Activated effector memory CD4-positive, alpha-beta T cell treated with Interleukin-2 at 50 U/mL for 16 hours (primary cell): ENCODE data around the gene INHBE.
A peak's percentile ranks its signal among the peaks of the same experiment; 100 is the strongest.
"Not testable (repeated sequence)": the region's sequence is repeated elsewhere in the genome, so short reads cannot be mapped to it uniquely, and the experiment has no call there.

ENCODE experiments used
- DNase-seq: peaks from one replicate; pipeline ENCODE4 v3.0.0-alpha.2; 2020

The INHBE gene, protein sequence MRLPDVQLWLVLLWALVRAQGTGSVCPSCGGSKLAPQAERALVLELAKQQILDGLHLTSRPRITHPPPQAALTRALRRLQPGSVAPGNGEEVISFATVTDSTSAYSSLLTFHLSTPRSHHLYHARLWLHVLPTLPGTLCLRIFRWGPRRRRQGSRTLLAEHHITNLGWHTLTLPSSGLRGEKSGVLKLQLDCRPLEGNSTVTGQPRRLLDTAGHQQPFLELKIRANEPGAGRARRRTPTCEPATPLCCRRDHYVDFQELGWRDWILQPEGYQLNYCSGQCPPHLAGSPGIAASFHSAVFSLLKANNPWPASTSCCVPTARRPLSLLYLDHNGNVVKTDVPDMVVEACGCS

GRCh38 chr12:57454566-57455373, at the start of gene INHBE:
Gene INHBE (plus strand): TSS chr12:57455307. CDS start chr12:57455537, 230 bp downstream.
- DNase-seq = no peak

DNA sequence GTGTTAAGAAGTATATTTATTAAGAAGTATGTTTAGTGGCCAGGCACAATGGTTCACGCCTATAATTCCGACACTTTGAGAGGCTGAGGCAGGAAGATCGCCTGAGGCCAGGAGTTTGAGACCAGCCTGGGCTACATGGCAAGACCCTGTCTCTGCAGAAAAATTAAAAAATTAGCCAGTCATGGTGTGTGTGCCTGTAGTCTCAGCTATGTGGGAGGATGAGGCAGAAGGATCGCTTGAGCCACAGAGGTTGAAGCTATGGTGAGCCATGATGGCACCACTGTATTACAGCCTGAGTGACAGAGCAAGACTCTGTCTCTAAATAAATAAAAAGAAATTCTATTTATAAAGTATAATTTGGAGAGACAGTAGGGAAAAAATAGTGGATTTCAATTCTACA, 44.6 kb upstream of the INHBE start:
- DNase-seq = no peak

- DNase-seq = not testable (repeated sequence)
These were observed 40.9 kb upstream of the INHBE start for GRCh38 chr12:57414160-57414559.

- DNase-seq = no peak
These were observed 40.0 kb upstream of the INHBE start for GRCh38 chr12:57415088-57415487.

GRCh38 chr12:57416039-57416996, 38.8 kb upstream of the INHBE start:
- no peak for DNase-seq

DNA sequence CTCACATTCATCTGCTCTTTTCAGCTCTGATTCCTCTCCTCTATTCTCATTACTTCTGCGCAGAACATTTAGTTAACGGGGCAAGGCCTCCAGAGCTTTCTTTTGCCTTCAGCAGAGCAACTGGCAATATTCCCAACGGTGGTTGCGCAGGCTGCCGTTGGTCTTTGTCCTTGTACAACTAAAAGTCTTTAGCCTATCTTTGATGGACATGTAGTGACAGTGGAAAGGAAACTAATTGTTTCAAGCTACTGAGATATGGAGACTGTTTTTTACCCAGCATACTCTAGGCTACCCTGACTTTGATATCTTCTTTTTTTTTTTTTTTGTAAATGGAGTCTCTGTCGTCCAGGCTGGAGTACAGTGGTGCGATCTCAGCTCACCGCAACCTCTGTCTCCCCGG, 36.9 kb upstream of the INHBE start:
- no peak for DNase-seq

GRCh38 chr12:57419495-57419894, 35.6 kb upstream of the INHBE start:
- DNase-seq = no peak

GRCh38 chr12:57420482-57420881, 34.6 kb upstream of the INHBE start:
- no peak for DNase-seq

DNA sequence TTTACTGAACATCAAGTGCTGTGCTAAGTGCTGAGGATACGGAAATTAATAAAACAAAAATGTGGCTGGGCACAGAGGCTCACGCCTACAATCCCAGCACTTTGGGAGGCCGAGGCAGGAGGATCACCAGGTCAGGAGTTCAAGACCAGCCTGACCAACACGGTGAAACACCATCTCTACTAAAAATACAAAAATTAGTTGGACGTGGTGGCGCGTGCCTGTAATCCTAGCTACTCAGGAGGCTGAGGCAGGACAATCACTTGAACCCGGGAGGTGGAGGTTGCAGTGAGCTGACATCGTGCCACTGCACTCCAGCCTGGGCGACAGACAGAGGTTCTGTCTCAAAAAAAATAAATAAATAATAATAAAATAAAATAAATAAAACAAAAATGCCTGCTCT, 28.2 kb upstream of the INHBE start:
- not testable (repeated sequence) for DNase-seq

DNA sequence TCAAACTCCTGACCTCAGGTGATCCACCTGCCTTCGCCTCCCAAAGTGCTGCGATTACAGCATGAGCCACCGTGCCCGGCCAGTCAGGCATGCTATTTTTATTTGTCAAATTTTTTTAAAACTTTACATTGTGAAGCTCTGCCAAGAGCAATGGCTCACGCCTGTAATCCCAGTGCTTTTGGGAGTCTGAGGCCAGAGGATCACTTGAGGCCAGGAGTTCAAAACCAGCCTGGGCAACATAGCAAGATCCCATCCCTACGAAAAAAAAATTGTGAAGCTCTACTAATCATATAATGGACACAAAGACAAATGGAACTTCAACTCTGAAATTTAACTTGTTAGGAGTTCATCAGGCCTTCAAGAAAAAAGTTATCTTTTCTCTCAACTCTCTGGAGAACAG, 26.1 kb upstream of the INHBE start:
- DNase-seq = no peak

DNA sequence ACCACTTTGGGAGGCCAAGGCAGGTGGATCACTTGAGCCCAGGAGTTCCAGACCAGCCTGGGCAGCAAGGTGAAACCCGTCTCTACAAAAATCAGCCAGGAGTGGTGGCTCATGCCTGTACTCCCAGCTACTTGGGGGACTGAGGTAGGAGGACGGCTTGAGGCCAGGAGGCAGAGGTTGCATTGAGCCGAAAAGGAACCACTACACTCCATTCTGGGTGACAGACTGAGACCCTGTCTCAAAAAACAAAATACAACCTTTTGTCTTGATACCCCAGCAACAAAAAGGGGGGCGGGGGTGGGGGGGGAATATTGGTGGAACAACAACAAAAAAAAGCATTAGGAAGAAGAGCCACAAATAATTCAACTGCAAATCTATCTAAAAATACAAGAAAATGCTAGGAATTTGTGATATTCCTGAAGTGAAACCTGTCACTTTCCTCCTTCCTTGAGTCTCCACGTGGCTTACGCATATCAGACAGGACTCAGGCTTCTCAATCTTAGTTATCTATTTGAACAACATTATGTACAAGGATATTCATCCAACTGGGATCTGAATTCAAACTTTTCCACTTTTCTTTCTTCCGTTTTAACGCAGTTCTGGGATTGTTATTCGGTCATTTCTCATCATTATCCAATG, 25.5 kb upstream of the INHBE start:
- no peak for DNase-seq

DNA sequence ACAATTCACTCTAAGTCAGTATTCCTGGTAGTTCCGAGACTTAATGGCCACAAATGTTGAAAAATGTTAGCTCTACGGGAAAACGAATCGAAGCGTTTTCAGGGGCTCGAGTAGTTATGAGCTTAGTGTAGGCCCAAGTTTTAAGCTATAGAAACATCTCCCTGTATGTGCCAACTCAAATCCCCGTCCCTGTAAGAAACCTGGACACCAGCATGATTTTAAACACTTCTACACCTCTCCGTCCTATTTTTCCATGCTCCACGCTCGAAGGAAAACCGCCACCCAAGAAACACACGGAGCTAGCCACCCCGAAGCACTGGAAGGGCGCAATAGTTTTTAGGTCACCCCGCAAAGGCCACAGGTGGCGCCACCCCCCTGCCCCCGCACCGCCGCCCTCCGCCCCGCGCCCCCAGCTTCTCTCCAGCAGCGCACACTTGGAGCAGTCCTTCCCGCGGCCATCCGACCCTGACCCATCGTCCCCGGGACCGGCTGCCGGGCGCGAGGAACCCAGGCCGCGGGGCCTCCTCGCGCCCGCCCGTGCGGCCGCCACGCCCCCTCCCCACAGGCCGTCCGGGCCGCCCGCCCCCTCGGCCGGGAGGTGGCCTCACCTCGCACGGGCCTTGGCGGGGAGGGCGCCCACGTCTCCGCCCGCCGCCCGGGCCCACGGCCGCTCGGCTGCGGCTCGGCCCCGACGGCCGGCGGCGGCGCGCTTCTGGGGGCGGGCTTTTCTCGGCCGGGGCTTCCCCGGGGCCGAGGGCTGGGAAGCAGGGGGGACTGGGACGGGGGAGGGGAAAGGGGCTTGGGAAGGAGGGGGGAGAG, 24.8 kb upstream of the INHBE start:
- DNase-seq = peak; percentile 39

DNA sequence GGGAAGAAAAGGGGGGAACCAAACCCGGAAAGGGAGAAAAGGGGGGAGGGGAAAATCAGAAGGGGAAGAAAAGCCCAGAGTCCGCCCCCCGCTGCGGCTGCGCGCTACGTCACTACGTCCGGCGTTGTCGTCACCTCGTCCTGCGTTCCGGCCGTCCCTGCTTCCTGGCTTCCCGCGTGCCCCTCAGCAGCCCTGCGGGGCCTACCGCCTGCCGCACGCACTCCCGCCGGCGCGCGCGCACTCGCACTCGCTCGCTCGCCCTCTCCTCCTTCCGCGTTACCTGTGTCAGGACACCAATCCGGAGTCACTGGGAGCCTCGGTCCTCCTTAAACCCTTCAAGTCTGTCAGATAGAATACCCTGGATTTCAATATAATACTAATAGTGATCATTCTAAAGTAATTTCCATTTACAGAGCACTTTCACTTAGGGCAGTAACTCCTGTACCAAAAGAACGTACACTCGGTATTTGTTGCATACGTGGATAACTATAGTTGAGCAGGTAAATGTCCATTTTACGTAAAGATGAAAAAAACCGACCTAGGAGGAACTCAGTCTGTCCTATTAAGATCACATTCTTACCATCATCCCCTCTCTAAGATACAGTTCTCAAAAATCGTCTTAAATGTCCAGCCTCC, 24.1 kb upstream of the INHBE start, which contains the start of gene R3HDM2:
R3HDM2 (minus strand) TSS at position 113 of the 636 bp plus-strand sequence. CDS start 120,615 bp downstream, outside the sequence.
- DNase-seq = peak; percentile 92

GRCh38 chr12:57431654-57432188, 23.4 kb upstream of the INHBE start:
- no peak for DNase-seq

- no peak for DNase-seq
These were observed 21.7 kb upstream of the INHBE start for GRCh38 chr12:57433370-57433769.

DNA sequence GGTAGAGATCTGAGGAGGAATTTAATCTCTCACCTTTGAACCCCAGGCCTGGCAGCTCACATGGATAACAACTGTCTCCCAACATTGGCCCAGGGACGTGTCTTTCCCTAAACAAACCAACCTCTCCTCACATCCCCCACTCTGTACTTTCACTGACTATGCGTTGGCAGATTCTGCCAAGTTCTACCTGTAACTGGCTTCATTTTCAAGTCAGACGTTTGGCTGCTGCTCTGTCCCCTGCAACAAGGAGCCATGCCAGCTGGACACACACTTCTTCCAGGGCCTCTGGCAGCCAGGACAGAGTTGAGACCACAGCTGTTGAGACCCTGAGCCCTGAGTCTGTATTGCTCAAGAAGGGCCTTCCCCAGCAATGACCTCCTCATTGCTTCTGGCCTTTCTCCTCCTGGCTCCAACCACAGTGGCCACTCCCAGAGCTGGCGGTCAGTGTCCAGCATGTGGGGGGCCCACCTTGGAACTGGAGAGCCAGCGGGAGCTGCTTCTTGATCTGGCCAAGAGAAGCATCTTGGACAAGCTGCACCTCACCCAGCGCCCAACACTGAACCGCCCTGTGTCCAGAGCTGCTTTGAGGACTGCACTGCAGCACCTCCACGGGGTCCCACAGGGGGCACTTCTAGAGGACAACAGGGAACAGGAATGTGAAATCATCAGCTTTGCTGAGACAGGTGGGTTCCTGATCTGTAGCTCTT, 20.4 kb upstream of the INHBE start, which contains the start of gene INHBC:
INHBC (plus strand) TSS at position 268 of the 707 bp plus-strand sequence; CDS start at position 371, 103 bp downstream.
- no peak for DNase-seq

DNA sequence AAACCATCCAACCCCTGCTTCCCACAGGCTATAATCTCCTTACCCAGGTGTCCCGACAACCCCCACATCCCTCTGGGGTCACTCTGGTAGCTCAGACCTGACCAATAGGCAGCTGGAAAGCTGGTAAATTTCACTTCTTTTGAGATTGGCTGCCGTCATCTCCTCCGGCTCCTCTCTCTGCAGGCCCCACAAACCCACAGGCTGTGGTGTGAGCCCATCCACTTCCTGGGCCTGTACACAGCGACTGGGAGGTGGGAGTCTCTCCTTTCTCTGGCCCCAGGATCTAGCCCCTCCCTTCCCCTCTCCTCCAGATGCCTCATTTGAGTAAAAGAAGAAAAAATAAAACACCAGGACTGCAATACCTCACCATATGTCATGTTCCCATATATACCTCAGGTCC, 19.8 kb upstream of the INHBE start:
- DNase-seq = no peak

DNA sequence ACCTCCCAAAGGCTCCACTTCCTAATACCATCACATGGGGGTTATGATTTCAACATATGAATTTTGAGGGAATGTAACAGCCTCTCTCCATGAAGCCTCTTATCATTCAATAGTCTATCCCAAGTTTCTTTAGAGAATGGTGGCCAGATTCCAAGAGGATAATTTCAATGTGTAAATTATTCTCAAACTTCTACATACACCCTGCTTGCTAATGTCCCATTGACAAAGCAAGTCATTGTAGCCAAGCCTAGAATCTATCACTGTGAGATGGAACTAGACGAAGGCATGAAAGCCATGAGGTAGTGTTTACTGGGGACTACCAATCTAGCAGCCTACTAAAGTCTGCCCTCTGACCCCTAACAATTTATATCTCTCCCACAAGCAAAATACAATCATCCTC, 16.7 kb upstream of the INHBE start:
- DNase-seq = no peak

DNA sequence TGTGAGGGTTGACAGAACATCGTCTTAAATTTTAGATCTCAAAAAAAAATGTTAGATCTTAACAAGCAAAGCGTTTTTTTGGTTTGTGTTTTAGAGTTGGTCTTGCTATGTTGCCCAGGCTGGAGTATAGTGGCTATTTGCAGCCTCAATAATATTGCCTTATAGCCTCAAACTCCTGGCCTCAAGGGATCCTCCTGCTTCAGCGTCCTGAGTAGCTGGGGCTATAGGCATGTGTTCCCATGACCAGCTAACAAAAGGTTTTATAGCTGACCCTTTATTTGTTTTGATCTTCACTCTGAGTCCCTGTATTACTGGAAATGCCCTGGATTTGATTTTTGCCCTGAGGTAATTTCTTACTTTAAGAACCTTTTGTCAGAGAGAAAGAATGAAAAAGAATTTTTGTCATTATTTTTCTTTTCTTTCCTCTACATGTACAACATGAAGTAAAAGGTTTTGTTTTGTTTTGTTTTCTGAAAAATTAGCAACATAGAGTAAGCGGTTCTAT, 15.3 kb upstream of the INHBE start:
- no peak for DNase-seq

GRCh38 chr12:57441393-57441792, 13.7 kb upstream of the INHBE start:
- not testable (repeated sequence) for DNase-seq
